Measurements from ENCODE around the gene SYT11.

The SYT11 gene

GRCh38 chr1:155934097-155934935 lies 74.9 kb downstream of the SYT11 start, which contains the start of gene KHDC4:
Gene KHDC4 (minus strand): TSS chr1:155934413. CDS start chr1:155934373, 40 bp downstream.
- DNase-seq (ENCODE audit: low read depth) = peak; percentile 99
- no peak for TF ChIP-seq CTCF (conservative IDR thresholded peaks at IDR 0.05; ENCODE audit: control insufficient read depth, insufficient read depth, low read depth, low read length)
- H3K4me3 ChIP-seq (ENCODE audit: control insufficient read depth, low read depth, low read length) = peak within 1 kb of the TSS; percentile 80

All from fibroblast of mammary gland (primary cell).